DND-41 (cell line): Measurements from ENCODE around the gene JARID2.

Source experiments
- CTCF ChIP-seq: IDR thresholded peaks from 2 replicates; pipeline ENCODE4 v1.5.1; 2012; ENCODE audit warnings: borderline replicate concordance, low read length, moderate library complexity, mild to moderate bottlenecking; ENCODE audit not compliant: poor library complexity, severe bottlenecking; ENCODE audit errors: extremely low read depth
- EZH2 ChIP-seq: IDR thresholded peaks from 3 replicates; pipeline ENCODE4 v1.6.1; 2012; ENCODE audit warnings: borderline replicate concordance, low read depth, mild to moderate bottlenecking, moderate library complexity, low read length, inconsistent platforms; ENCODE audit not compliant: severe bottlenecking

GRCh38 chr6:15389765-15390723 lies 144.2 kb downstream of the JARID2 start:
- TF ChIP-seq CTCF = peak; percentile 67
- no peak for TF ChIP-seq EZH2
